B cell (primary cell): Measurements from ENCODE around the gene NDUFS7. TPM values are rescaled to one million over a fixed set of nuclear protein-coding genes. Genes with fewer than 3 reads are reported as not detected.

ENCODE experiments used
- ATAC-seq: fragments of 200-7000 bp; cut with Tn5 transposase; one replicate; pipeline ENCODE4 v1.10.0; 2021; ENCODE audit warnings: low read depth, mild to moderate bottlenecking, moderate number of reproducible peaks, moderate library complexity
- CTCF ChIA-PET: fragments of 350-600 bp; sonication (Branson Sonifier 250); formaldehyde crosslinking; loops from one replicate; lab custom pipeline; 2021; ENCODE audit warnings: antibody characterized with exemption, inconsistent platforms; lab: Charles Lee
- POLR2A ChIA-PET: fragments of 350-600 bp; sonication (Branson Sonifier 250); formaldehyde crosslinking; loops from one replicate; lab custom pipeline; 2021; ENCODE audit warnings: antibody characterized with exemption; lab: Charles Lee
- DNase-seq: peaks from one replicate; pipeline ENCODE4 v3.0.0; 2013
- H2AFZ ChIP-seq: 2 replicates; pipeline ENCODE4 v1.6.1; 2012; ENCODE audit warnings: mild to moderate bottlenecking, low read depth, low read length; ENCODE audit not compliant: insufficient read depth, poor library complexity, severe bottlenecking
- H3K27ac ChIP-seq, 2 donors: 1 replicate in 1 of 2; 2 replicates in 1 of 2; pipeline ENCODE4 v1.5.1; 2012 to 2013; ENCODE audit warnings: low read length in 2 of 2, mild to moderate bottlenecking in 2 of 2, moderate library complexity in 1 of 2
- H3K27me3 ChIP-seq, 4 experiments: fragments of 200-600 bp in 1 of 4; sonication (generic) in 1 of 4; replicated peaks in 1 of 4; 1 replicate in 2 of 4; 2 replicates in 2 of 4; pipeline versions ENCODE4 v1.6.1 to v1.7.0; 2013 to 2016; ENCODE audit warnings: low read length in 3 of 4, mild to moderate bottlenecking in 2 of 4, mixed read lengths in 1 of 4, moderate library complexity in 1 of 4; ENCODE audit not compliant: insufficient read depth in 4 of 4, control insufficient read depth in 3 of 4; ENCODE audit errors: control extremely low read depth in 1 of 4
- H3K36me3 ChIP-seq, 2 experiments: replicated peaks in 1 of 2; 1 replicate in 1 of 2; 2 replicates in 1 of 2; pipeline versions ENCODE4 v1.6.1 to v1.7.1; 2013; ENCODE audit warnings: low read length in 1 of 2; ENCODE audit not compliant: insufficient read depth in 2 of 2, control insufficient read depth in 1 of 2; ENCODE audit errors: control extremely low read depth in 1 of 2, extremely low read depth in 1 of 2
- H3K4me1 ChIP-seq, 2 donors: fragments of 200-600 bp in 1 of 2; sonication (generic) in 1 of 2; 1 replicate in 1 of 2; 2 replicates in 1 of 2; pipeline versions ENCODE4 v1.5.1 to v1.6.1; 2013 to 2017; ENCODE audit warnings: low read length in 2 of 2; ENCODE audit not compliant: control insufficient read depth in 2 of 2, insufficient read depth in 2 of 2
- H3K4me2 ChIP-seq: replicated peaks from 2 replicates; pipeline ENCODE3; 2012; ENCODE audit warnings: mild to moderate bottlenecking, low read depth, low read length; ENCODE audit not compliant: poor library complexity, severe bottlenecking
- H3K4me3 ChIP-seq, 5 experiments: fragments of 200-600 bp in 1 of 5; sonication (generic) in 1 of 5; 1 replicate in 3 of 5; 2 replicates in 2 of 5; pipeline versions ENCODE4 v1.5.1 to v1.7.0; 2011 to 2016; ENCODE audit warnings: low read length in 4 of 5, mild to moderate bottlenecking in 4 of 5, low read depth in 2 of 5, control low read depth in 1 of 5, moderate library complexity in 1 of 5; ENCODE audit not compliant: insufficient read depth in 1 of 5; ENCODE audit errors: control extremely low read depth in 1 of 5, extremely low read depth in 1 of 5
- H3K79me2 ChIP-seq: fragments of 200-600 bp; sonication (generic); one replicate; pipeline ENCODE4 v1.6.0; 2016; ENCODE audit warnings: low read length; ENCODE audit not compliant: control insufficient read depth, insufficient read depth
- H3K9ac ChIP-seq: fragments of 200-600 bp; sonication (generic); 2 replicates; pipeline ENCODE4 v1.6.1; 2017; ENCODE audit warnings: mild to moderate bottlenecking, low read length, moderate library complexity
- H3K9me3 ChIP-seq, 3 donors: one replicate each; pipeline versions ENCODE4 v1.6.1 to v1.7.1; 2013; ENCODE audit warnings: low read length in 2 of 3; ENCODE audit not compliant: control insufficient read depth in 2 of 3, insufficient read depth in 1 of 3; ENCODE audit errors: control extremely low read depth in 1 of 3
- H4K20me1 ChIP-seq: 2 replicates; pipeline ENCODE4 v1.6.0; 2012; ENCODE audit warnings: mild to moderate bottlenecking, low read length; ENCODE audit not compliant: insufficient read depth, control insufficient read depth, poor library complexity, severe bottlenecking
- H3K27ac Mint-ChIP-seq: one replicate; pipeline ENCODE4 v1.8.0; 2021; ENCODE audit warnings: mixed read lengths
- H3K27me3 Mint-ChIP-seq: one replicate; pipeline ENCODE4 v1.8.0; 2021; ENCODE audit warnings: mixed read lengths
- H3K4me1 Mint-ChIP-seq: one replicate; pipeline ENCODE4 v1.8.0; 2021; ENCODE audit warnings: mixed read lengths
- H3K4me3 Mint-ChIP-seq: one replicate; pipeline ENCODE4 v1.8.0; 2021; ENCODE audit warnings: mixed read lengths
- H3K9me3 Mint-ChIP-seq: one replicate; pipeline ENCODE4 v1.8.0; 2022; ENCODE audit warnings: mixed read lengths; ENCODE audit not compliant: insufficient read depth
- CTCF ChIP-seq: fragments of 200-600 bp; IDR thresholded peaks from one replicate; pipeline ENCODE4 v1.8.0; 2022; ENCODE audit warnings: antibody characterized with exemption, mild to moderate bottlenecking
- EZH2 ChIP-seq: IDR thresholded peaks from 2 replicates; pipeline ENCODE4 v1.6.1; 2012; ENCODE audit warnings: borderline replicate concordance, low read depth, mild to moderate bottlenecking, moderate library complexity, low read length; ENCODE audit not compliant: insufficient read depth, poor library complexity, severe bottlenecking
- WGBS: methylation state at CpG from one replicate; pipeline ENCODE4 v1.1.5; 2013; ENCODE audit warnings: missing lambda C conversion rate; ENCODE audit not compliant: insufficient coverage; 5-methylcytosine and 5-hydroxymethylcytosine counted together
- intact Hi-C: fragments of 100-400 bp; cut with micrococcal nuclease; formaldehyde crosslinking; loops from one replicate; pipeline ENCODE4 v1.10.0; 2022
- polyA plus RNA-seq: library from polyadenylated mRNA; depleted of rRNA; stranded (reverse); fragments of >200 nt; gene quantifications from 2 replicates; pipeline ENCODE4 v1.2.3, GENCODE V29; 2012
- total RNA-seq, 2 donors: library from RNA; stranded (reverse); fragments of 120-200 nt in 1 of 2; gene quantifications; 1 replicate in 1 of 2; 2 replicates in 1 of 2; pipeline versions ENCODE4 v1.2.3 to v1.2.4, GENCODE V29; 2013 to 2022

NDUFS7 gene
- total and polyA plus RNA-seq, 2 donors (not counting 1 experiment from before 2014, with no cell fraction given), result 58.8 to 141 TPM

- Histone ChIP-seq H3K9me3 (no peaks in the 10 kb centered on the region), H3K4me3 (no peak overlapping the region), H3K9ac (no peak overlapping the region), H2AFZ (no peak overlapping the region), H3K79me2 (peaks cover 5% of the 10 kb centered on the region), H3K4me1 (peaks cover 6 to 7% of the 10 kb centered on the region in 2 donors), H3K27ac (no peak overlapping the region), H3K27me3 (no peaks in the 10 kb centered on the region), H3K4me2 (no peak overlapping the region), H4K20me1 (peaks cover 5% of the 10 kb centered on the region), H3K36me3 (peaks cover 0 to 46% of the 10 kb centered on the region in 2 experiments)
- Mint-ChIP-seq H3K4me1 (peaks cover 10% of the 10 kb centered on the region), H3K9me3 (no peaks in the 10 kb centered on the region), H3K4me3 (no peak overlapping the region), H3K27me3 (no peaks in the 10 kb centered on the region), H3K27ac (no peak overlapping the region)
- intact Hi-C loops, result no loop called here
- DNase-seq (no peak), ATAC-seq (no peak)
- WGBS, result 96% methylated on average over 29 of the region's 39 CpGs
- ChIA-PET POLR2A (no interaction called here), CTCF (interaction anchor here (0.6 to 1.0 kb wide), 2 partner anchors 110 to 162 kb away, joined by 3 read pairs; no protein-coding TSS in a partner anchor)
- TF ChIP-seq CTCF (no peak), EZH2 (no peak)
These were observed 5.6 kb downstream of the NDUFS7 start for GRCh38 chr19:1389033-1389940.

GRCh38 chr19:1390890-1391423 lies 7.2 kb downstream of the NDUFS7 start:
- Histone ChIP-seq H3K27me3 (no peaks in the 10 kb centered on the region), H3K9ac (no peak overlapping the region), H3K27ac (no peak overlapping the region), H4K20me1 (peaks cover 5% of the 10 kb centered on the region), H2AFZ (no peak overlapping the region), H3K79me2 (peaks cover 5% of the 10 kb centered on the region), H3K36me3 (peaks cover 0 to 43% of the 10 kb centered on the region in 2 experiments), H3K4me3 (no peak overlapping the region), H3K4me2 (no peak overlapping the region), H3K4me1 (no peaks in the 10 kb centered on the region), H3K9me3 (no peaks in the 10 kb centered on the region)
- Mint-ChIP-seq H3K9me3 (no peaks in the 10 kb centered on the region), H3K27ac (no peak overlapping the region), H3K4me1 (peaks cover 2% of the 10 kb centered on the region), H3K4me3 (no peak overlapping the region), H3K27me3 (no peaks in the 10 kb centered on the region)
- ATAC-seq, result no peak
- ChIA-PET CTCF (no interaction called here), POLR2A (no interaction called here)
- WGBS, result 95% methylated on average over 37 of the region's 42 CpGs
- intact Hi-C loops, result no loop called here
- TF ChIP-seq CTCF (no peak), EZH2 (no peak)
- DNase-seq, result no peak
